OCI-M1 (cell line): ENCODE data around the gene TMEM131.

ENCODE experiments used
- DNase-seq: peaks from one replicate; lab custom pipeline; 2025; lab: John Stamatoyannopoulos, UW

The TMEM131 gene

DNA sequence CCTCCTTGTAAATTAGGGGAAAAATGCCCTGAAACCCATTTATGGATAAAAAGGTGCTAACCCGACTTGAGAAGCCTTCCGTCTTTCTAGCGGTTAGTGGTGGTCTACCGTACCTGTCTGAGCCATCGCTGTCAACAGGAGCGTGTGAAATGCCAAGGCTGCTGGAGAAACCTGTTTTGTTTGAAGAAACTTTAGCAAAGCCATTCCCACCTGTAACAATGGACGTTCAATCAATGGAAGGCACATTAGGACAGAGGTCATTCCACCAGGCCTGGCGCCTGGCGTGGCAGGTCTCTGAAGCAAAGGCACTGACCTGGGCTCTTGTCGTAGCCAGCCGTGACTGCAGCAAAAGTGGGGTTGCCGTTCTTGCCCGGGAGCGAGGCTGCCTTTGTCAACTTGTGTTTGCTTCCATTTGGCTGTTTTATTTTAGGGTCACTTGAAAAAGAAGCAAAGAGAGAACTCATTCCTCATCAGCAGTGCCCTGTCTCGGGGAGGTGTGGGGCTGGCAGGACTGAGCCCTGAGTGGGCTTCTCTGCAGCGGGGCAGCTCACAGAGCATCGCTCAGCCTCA lies 235.2 kb downstream of the TMEM131 start:
- DNase-seq: no peak

GRCh38 chr2:97759727-97760407 lies 235.9 kb downstream of the TMEM131 start:
- no peak for DNase-seq

DNA sequence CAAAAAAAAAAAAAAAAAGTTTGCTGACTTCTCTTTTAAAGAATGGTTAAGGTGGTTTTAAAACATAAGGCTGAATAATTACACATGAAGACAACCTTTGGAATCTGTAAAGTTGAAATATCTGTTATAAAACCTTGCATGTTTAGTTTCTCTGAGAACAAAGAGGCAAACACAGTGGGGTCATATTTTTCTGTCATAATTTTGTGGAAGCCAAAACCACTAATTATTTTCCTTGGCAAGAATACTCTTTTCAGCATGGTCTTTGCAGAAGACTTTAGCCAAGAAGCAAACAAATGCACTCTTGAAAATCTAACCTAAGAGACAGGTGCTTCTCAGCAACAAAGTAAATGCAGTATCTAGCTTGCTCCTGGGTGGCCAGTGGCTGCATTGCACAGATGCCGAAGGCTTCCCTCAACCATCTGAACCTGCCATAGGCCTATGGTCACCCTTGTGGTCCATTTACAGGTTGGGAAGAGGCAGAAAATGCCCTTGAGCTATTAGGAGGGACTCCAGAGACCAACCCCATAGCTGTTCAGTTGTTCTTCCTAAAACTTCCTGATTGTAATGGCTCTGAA lies 237.5 kb downstream of the TMEM131 start:
- DNase-seq: no peak

DNA sequence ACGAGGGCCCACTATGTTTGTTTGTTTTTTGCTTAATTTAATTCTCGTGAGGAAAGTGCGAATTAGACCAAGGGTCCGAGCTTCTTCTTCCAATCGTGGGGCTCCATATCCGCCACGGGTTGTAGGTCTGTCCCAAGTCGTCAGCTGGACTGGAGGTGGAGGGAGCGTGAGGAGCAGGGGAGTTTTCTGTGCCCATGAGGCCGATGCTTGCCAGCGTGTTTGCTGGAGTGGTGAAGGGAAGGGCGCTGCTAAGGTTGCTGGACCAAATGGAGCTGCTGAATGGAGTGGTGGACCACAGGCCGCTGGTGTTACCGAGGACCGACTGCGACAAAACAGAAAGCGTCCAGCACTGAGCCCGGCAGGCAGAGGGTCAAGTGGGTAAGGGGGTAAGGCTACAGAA lies 238.7 kb downstream of the TMEM131 start:
- no peak for DNase-seq

- no peak for DNase-seq
These were observed 240.3 kb downstream of the TMEM131 start for GRCh38 chr2:97755491-97755890.

- no peak for DNase-seq
These were observed 240.9 kb downstream of the TMEM131 start for GRCh38 chr2:97754690-97755346.

GRCh38 chr2:97752342-97753334 lies 243.1 kb downstream of the TMEM131 start:
- DNase-seq: no peak

- no peak for DNase-seq
These were observed 244.0 kb downstream of the TMEM131 start for GRCh38 chr2:97751752-97752151.

DNA sequence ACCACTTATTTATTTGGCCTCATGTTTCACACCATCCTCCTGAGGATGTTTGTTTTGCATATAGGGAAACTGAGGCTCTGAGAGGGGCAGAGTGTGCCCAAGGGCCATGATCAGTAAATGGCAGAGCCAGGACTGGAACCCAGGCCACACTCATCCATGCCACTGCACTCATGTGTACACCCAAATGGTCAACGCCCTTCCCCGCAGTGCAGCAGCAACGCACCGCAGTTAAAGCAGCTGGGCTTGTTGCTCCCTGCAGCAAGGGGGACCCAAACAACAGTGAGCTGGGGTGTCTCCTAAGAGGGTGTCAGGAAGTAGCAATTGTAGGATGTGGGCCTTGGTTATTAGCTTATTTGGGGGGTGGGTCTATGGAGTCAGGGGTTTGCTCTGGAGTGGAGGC lies 245.7 kb downstream of the TMEM131 start:
- DNase-seq: no peak

DNA sequence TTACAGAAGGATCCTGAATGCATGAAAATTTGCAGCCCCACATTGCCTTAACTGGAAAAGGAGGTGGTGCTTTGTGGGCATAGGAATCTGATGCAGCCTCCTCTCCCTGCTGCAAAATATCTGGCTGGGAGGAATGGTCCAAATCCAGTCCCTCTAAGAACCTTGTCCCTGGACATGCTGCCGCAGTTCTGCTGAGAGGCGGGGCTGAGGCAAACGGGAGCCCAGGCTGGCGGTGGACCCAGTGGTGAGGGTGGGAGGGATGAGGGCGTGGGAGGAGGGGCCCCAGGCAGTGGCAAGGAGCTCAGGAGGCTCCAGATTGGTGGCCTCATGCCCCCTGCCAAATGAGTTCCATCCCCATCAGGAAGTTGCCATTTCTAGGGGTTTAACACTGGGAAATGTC lies 246.2 kb downstream of the TMEM131 start:
- DNase-seq: no peak

GRCh38 chr2:97747716-97748115 lies 248.0 kb downstream of the TMEM131 start:
- no peak for DNase-seq

DNA sequence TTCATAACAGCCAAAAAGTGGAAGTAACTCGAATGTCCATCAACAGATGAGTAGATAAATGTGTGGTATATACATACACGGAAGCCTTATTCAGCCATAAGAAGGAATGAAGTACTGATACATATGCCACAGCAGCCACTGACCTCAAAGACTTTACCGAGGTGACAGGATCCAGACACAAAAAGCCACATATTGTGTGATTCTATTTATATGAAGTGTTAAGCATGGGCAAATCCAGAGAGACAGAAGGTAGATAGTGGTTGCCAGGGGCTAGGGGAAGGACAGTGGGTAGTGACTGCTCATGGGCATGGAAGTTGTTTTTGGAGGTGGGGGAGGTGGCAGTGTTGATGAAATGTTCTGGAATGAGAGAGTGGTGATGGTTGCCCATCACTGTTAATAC lies 248.5 kb downstream of the TMEM131 start:
- DNase-seq: peak; percentile 74

DNA sequence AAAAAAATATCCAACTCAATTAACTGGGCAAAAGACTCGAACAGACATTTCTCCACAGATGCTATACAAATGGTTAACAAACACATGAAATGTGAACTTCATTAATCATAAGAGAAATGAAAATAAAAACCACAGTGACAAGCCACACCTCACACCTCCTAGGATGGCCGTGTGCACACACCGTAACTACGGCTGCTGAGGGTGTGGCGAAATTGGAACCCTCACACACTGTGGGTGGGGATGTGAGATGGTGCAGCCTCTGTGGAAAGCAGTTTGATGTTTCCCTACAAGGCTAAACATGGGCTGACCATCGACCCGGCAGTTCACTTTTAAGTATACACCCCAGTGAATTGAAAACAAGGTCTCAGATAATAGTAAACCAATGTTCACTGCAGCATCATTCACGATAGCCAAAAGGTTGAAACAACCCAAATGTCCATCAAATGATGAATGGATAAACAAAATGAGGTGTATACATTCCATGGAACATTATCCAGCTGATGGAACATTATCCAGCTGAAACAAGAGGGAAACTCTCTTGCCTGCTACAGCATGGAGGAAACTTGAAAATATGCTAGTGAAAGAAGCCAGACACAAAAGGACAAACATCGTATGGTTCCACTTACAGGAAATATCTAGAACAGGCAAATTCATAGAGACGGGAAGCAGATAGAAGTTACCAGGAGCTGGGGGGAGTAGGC lies 250.1 kb downstream of the TMEM131 start:
- DNase-seq: no peak

DNA sequence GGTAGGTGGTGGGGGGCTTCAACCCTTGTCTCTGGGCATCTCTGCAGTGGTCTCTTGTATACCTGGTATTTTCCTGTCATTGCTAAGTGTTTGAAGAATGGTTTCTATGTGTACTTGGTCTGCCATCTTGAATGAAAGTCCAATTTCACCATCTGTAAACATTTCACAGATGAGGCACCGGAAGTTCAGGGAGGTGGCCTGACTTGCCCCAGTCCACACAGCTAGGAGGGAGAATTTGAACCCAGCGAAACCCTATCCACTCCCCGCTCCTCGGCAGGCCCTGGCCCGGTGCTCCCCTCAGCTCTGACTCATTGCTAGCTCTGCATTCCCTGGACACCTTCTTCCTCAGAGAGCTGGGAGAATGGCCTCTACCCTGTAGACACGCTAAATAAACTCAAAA lies 251.8 kb downstream of the TMEM131 start:
- DNase-seq: no peak

DNA sequence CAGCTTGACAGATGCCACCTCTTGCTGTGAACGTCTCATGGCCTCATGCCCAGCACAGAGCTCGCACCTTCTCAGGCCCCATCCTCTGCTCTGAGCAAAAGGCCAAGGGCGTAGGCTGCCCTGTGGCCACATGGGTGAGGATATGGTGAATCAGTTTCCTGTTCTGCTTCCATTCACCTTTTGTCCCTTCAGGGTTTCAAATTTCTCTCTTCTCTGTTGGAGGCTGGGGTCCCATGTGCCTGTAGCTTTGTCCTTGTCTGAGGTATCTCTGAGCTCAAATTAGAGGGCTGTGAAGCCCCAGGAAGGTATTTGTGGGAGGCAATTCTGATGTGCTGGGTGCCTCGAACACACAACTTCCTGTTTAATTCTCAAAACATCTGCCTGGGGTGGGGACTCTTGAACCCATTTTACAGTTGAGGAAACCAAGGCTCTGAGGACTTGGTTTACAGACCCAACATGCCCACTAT lies 253.3 kb downstream of the TMEM131 start:
- no peak for DNase-seq

GRCh38 chr2:97741686-97742085 lies 254.1 kb downstream of the TMEM131 start:
- no peak for DNase-seq

GRCh38 chr2:97741251-97741650 lies 254.5 kb downstream of the TMEM131 start:
- no peak for DNase-seq

GRCh38 chr2:97740590-97741182 lies 255.1 kb downstream of the TMEM131 start:
- peak; percentile 75 for DNase-seq

- no peak for DNase-seq
These were observed 255.9 kb downstream of the TMEM131 start for GRCh38 chr2:97739893-97740245.

DNA sequence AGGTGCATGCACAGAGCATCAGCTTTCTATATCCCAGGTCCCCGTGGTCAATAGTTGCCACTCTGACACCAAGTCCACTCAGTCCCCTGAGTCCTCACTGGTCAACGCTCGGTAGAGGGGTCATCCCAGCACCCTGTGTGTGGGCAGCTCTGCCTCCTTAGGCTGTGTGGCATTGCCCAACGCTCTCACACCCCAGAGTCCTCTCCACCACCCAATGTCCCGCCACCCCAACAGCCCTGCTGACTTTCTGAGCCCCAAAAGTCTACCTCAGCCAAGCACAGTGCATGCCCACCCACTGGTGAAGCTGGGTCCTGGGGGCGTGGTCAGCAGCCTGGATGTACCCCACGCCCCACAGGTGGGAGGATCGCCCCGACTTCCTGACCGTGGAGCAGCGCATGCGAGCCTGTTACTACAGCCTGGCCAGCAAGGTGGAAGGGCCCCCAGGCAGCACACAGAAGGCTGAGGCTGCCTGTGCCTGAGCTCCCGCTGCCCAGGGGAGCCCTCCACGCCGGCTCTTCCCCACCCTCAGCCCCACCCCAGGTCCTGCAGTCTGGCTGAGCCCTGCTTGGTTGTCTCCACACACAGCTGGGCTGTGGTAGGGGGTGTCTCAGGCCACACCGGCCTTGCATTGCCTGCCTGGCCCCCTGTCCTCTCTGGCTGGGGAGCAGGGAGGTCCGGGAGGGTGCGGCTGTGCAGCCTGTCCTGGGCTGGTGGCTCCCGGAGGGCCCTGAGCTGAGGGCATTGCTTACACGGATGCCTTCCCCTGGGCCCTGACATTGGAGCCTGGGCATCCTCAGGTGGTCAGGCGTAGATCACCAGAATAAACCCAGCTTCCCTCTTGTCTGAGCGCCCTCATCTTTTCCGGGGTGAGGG lies 256.5 kb downstream of the TMEM131 start:
- DNase-seq: no peak
